Endothelial cell of umbilical vein (primary cell): ENCODE results near the gene WASF3.

Experiments
- CTCF ChIP-seq, 2 donors: IDR thresholded peaks; 1 replicate in 1 of 2; 2 replicates in 1 of 2; pipeline ENCODE4 v1.5.1; 2011; ENCODE audit warnings: low read length in 2 of 2, mild to moderate bottlenecking in 2 of 2, moderate library complexity in 2 of 2, control low read depth in 1 of 2, inconsistent platforms in 1 of 2, low read depth in 1 of 2; ENCODE audit not compliant: insufficient read depth in 1 of 2; ENCODE audit errors: extremely low read depth in 1 of 2
- EZH2 ChIP-seq: IDR thresholded peaks from 2 replicates; pipeline ENCODE4 v1.6.1; 2012; ENCODE audit warnings: borderline replicate concordance, low read depth, mild to moderate bottlenecking, moderate library complexity, low read length, inconsistent platforms; ENCODE audit not compliant: severe bottlenecking
- FOS ChIP-seq: IDR thresholded peaks from 2 replicates; pipeline ENCODE4 v1.6.1; 2011; ENCODE audit warnings: mild to moderate bottlenecking, low read length, moderate library complexity, borderline replicate concordance; ENCODE audit not compliant: insufficient read depth
- GATA2 ChIP-seq: IDR thresholded peaks from 2 replicates; pipeline ENCODE4 v1.7.0; 2011; ENCODE audit warnings: low read depth, mild to moderate bottlenecking, moderate library complexity, mixed read lengths, low read length; ENCODE audit not compliant: insufficient read length, insufficient read depth
- JUN ChIP-seq: IDR thresholded peaks from 2 replicates; pipeline ENCODE4 v1.6.1; 2011; ENCODE audit warnings: borderline replicate concordance, low read depth; ENCODE audit not compliant: insufficient read length, insufficient read depth
- MAX ChIP-seq: IDR thresholded peaks from 2 replicates; pipeline ENCODE4 v1.6.1; 2011; ENCODE audit not compliant: insufficient read depth, insufficient read length
- MYC ChIP-seq: IDR thresholded peaks from one replicate; pipeline ENCODE4 v1.6.1; 2011; ENCODE audit warnings: mild to moderate bottlenecking, low read depth, low read length
- POLR2A ChIP-seq: IDR thresholded peaks from 2 replicates; pipeline ENCODE4 v1.6.1; 2012; ENCODE audit warnings: low read depth, mild to moderate bottlenecking, control low read depth, low read length
- POLR2AphosphoS5 ChIP-seq: IDR thresholded peaks from 2 replicates; pipeline ENCODE4 v1.6.1; 2012; ENCODE audit warnings: low read depth, mild to moderate bottlenecking, control low read depth, low read length, moderate library complexity; ENCODE audit not compliant: insufficient read depth

- no peak for TF ChIP-seq POLR2A
- no peak for TF ChIP-seq CTCF (IDR thresholded peaks at IDR 0.05; ENCODE audit: extremely low read depth in 1 of 2, insufficient read depth in 1 of 2, low read depth in 1 of 2, low read length in 2 of 2)
- TF ChIP-seq MAX, result no peak
- TF ChIP-seq EZH2, result no peak
- no peak for TF ChIP-seq MYC
- no peak for TF ChIP-seq GATA2
- TF ChIP-seq POLR2AphosphoS5, result no peak
- no peak for TF ChIP-seq FOS
- TF ChIP-seq JUN, result no peak
Measured at GRCh38 chr13:26680572-26680971, 123.1 kb downstream of the WASF3 start.
